Endothelial cell of umbilical vein (primary cell): ENCODE measurements around the gene PON1. TPM values are rescaled to one million over a fixed set of nuclear protein-coding genes. Genes with fewer than 3 reads are reported as not detected.

ENCODE experiments used
- BruUV-seq: library from RNA; stranded (reverse); fragments of 400-500 nt; replicated peaks from 2 replicates; lab custom pipeline; 2021; lab: Mats Ljungman, UMichigan
- CTCF ChIA-PET: fragments of 300-600, 350-600 bp; sonication (Branson Sonifier 250); formaldehyde crosslinking; loops from one replicate; lab custom pipeline; 2021; ENCODE audit warnings: antibody characterized with exemption, inconsistent platforms; lab: Charles Lee
- POLR2A ChIA-PET: fragments of 300-600, 350-600 bp; sonication (Branson Sonifier 250); formaldehyde crosslinking; loops from one replicate; lab custom pipeline; 2021; ENCODE audit warnings: antibody characterized with exemption, inconsistent platforms; lab: Charles Lee
- DNase-seq: peaks from one replicate; pipeline ENCODE4 v3.0.0-alpha.2; 2011; ENCODE audit warnings: low read depth, low spot score
- FAIRE-seq: peaks from 2 replicates; lab custom pipeline; 2011; peaks lifted over from hg19 to GRCh38; lab: Jason Lieb, UNC
- H2AFZ ChIP-seq: 2 replicates; pipeline ENCODE4 v1.6.0; 2012; ENCODE audit warnings: low read depth, low read length, control low read depth, inconsistent platforms
- H3K27ac ChIP-seq: 2 replicates; pipeline ENCODE4 v1.5.1; 2011; ENCODE audit warnings: low read depth, mild to moderate bottlenecking, control low read depth, low read length, moderate library complexity; ENCODE audit not compliant: insufficient read depth
- H3K27me3 ChIP-seq, 2 experiments: 2 replicates each; pipeline versions ENCODE4 v1.6.0 to v1.6.1; 2011; ENCODE audit warnings: low read length in 2 of 2, mixed read lengths in 1 of 2; ENCODE audit not compliant: control insufficient read depth in 2 of 2, insufficient read depth in 2 of 2
- H3K36me3 ChIP-seq, 2 experiments: 2 replicates in 1 of 2; 3 replicates in 1 of 2; pipeline ENCODE4 v1.5.1; 2011; ENCODE audit warnings: low read length in 2 of 2, mild to moderate bottlenecking in 1 of 2, moderate library complexity in 1 of 2; ENCODE audit not compliant: control insufficient read depth in 2 of 2, insufficient read depth in 2 of 2; ENCODE audit errors: extremely low read depth in 1 of 2
- H3K4me1 ChIP-seq: 3 replicates; pipeline ENCODE4 v1.5.1; 2011; ENCODE audit warnings: mild to moderate bottlenecking, low read length; ENCODE audit not compliant: control insufficient read depth, insufficient read depth; ENCODE audit errors: extremely low read depth
- H3K4me2 ChIP-seq: 2 replicates; pipeline ENCODE4 v1.6.1; 2011; ENCODE audit warnings: low read length, control low read depth, mixed read lengths; ENCODE audit not compliant: insufficient read depth
- H3K4me3 ChIP-seq, 3 experiments: fragments of 200-600 bp in 1 of 3; sonication (generic), shearing (Covaris generic) in 1 of 3; replicated peaks in 1 of 3; 2 replicates each; pipeline ENCODE4 v1.5.1; 2011 to 2016; ENCODE audit warnings: control low read depth in 3 of 3, low read length in 3 of 3, mild to moderate bottlenecking in 2 of 3, inconsistent platforms in 1 of 3, low read depth in 1 of 3, moderate library complexity in 1 of 3; ENCODE audit not compliant: insufficient read depth in 1 of 3
- H3K79me2 ChIP-seq: 2 replicates; pipeline ENCODE4 v1.6.0; 2012; ENCODE audit warnings: low read length, inconsistent platforms; ENCODE audit not compliant: control insufficient read depth, insufficient read depth
- H3K9ac ChIP-seq: replicated peaks from 2 replicates; pipeline ENCODE3; 2011; ENCODE audit warnings: low read length, control low read depth; ENCODE audit not compliant: insufficient read depth; ENCODE audit errors: extremely low read depth
- H3K9me1 ChIP-seq: replicated peaks from 3 replicates; pipeline ENCODE4 v1.6.0; 2011; ENCODE audit warnings: mild to moderate bottlenecking, low read length; ENCODE audit not compliant: control insufficient read depth, insufficient read depth; ENCODE audit errors: extremely low read depth
- H3K9me3 ChIP-seq: replicated peaks from 2 replicates; pipeline ENCODE4 v1.5.1; 2012; ENCODE audit warnings: low read length, inconsistent platforms; ENCODE audit not compliant: control insufficient read depth, insufficient read depth
- H4K20me1 ChIP-seq: replicated peaks from 2 replicates; pipeline ENCODE3; 2011; ENCODE audit warnings: mild to moderate bottlenecking, low read length; ENCODE audit not compliant: control insufficient read depth, insufficient read depth; ENCODE audit errors: extremely low read depth
- EZH2 ChIP-seq: IDR thresholded peaks from 2 replicates; pipeline ENCODE4 v1.6.1; 2012; ENCODE audit warnings: borderline replicate concordance, low read depth, mild to moderate bottlenecking, moderate library complexity, low read length, inconsistent platforms; ENCODE audit not compliant: severe bottlenecking
- FOS ChIP-seq: IDR thresholded peaks from 2 replicates; pipeline ENCODE4 v1.6.1; 2011; ENCODE audit warnings: mild to moderate bottlenecking, low read length, moderate library complexity, borderline replicate concordance; ENCODE audit not compliant: insufficient read depth
- GATA2 ChIP-seq: IDR thresholded peaks from 2 replicates; pipeline ENCODE4 v1.7.0; 2011; ENCODE audit warnings: low read depth, mild to moderate bottlenecking, moderate library complexity, mixed read lengths, low read length; ENCODE audit not compliant: insufficient read length, insufficient read depth
- JUN ChIP-seq: IDR thresholded peaks from 2 replicates; pipeline ENCODE4 v1.6.1; 2011; ENCODE audit warnings: borderline replicate concordance, low read depth; ENCODE audit not compliant: insufficient read length, insufficient read depth
- MYC ChIP-seq: IDR thresholded peaks from one replicate; pipeline ENCODE4 v1.6.1; 2011; ENCODE audit warnings: mild to moderate bottlenecking, low read depth, low read length
- POLR2A ChIP-seq: IDR thresholded peaks from 2 replicates; pipeline ENCODE4 v1.6.1; 2012; ENCODE audit warnings: low read depth, mild to moderate bottlenecking, control low read depth, low read length
- POLR2AphosphoS5 ChIP-seq: IDR thresholded peaks from 2 replicates; pipeline ENCODE4 v1.6.1; 2012; ENCODE audit warnings: low read depth, mild to moderate bottlenecking, control low read depth, low read length, moderate library complexity; ENCODE audit not compliant: insufficient read depth
- dilution Hi-C: fragments of 300-500 bp; cut with MboI; formaldehyde crosslinking; loops from one replicate; pipeline ENCODE4 v1.15.0; 2019; ENCODE audit warnings: low sequenced_read_pairs; ENCODE audit not compliant: extremely low pct_ligation_motif_present
- intact Hi-C: fragments of 100-400 bp; cut with micrococcal nuclease; formaldehyde crosslinking; loops from one replicate; pipeline ENCODE4 v1.10.0; 2022
- polyA plus RNA-seq, 4 experiments: library from polyadenylated mRNA; depleted of rRNA in 3 of 4; stranded (reverse) in 3 of 4; unstranded in 1 of 4; fragments of >200 nt; gene quantifications; 2 replicates each; pipeline versions ENCODE4 v1.2.1 to v1.2.3, GENCODE V29; 2011 to 2012; ENCODE audit warnings: missing spikeins in 1 of 4
- total RNA-seq: library from RNA; stranded (reverse); gene quantifications from 2 replicates; pipeline ENCODE4 v1.2.3, GENCODE V29; 2021
- TF ChIP-seq, protein P1 (sequence below), 2 donors: IDR thresholded peaks; 1 replicate in 1 of 2; 2 replicates in 1 of 2; pipeline ENCODE4 v1.5.1; 2011; ENCODE audit warnings: low read length in 2 of 2, mild to moderate bottlenecking in 2 of 2, moderate library complexity in 2 of 2, control low read depth in 1 of 2, inconsistent platforms in 1 of 2, low read depth in 1 of 2; ENCODE audit not compliant: insufficient read depth in 1 of 2; ENCODE audit errors: extremely low read depth in 1 of 2
- TF ChIP-seq, protein P2 (sequence below): IDR thresholded peaks from 2 replicates; pipeline ENCODE4 v1.6.1; 2011; ENCODE audit not compliant: insufficient read depth, insufficient read length

Gene PON1
- total and polyA plus RNA-seq, 2 donors (not counting 3 experiments of a cell fraction or from before 2014, with no cell fraction given), result not detected

DNA sequence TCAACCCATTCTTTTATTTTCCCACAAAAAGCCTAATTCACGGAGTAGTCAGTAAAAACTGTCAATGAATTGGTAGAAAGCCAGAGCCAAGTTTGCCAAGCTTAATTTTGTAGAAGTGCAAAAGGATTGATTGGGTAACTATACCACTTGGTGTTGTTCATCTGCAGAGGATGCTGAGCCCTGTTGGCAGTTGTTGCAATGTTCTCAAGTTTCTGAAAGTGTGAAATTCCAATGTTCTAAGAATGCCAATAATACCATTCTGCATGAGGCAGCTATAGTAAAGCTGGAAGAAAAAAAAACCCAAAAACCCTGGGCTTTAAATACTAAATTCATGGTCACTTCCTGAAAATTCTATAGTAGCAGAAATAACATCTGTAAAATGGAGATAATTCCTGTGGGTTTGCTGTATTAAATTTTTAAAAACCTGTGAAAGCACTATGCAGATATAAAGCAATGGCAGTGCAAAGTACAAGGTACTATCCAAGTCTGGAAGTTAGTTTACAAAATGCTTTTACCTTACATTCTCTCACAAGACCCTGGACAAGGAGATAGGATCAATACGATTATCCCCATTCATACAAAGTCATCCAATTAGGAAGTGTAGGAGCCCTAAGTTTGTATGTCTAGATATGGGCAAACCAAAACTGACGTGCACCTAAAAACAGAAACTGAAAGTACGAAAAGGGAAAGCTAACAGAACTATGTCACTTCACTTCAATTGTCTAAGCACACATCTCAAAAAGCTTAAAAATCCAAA, 6.0 kb upstream of the PON1 start:
- Histone ChIP-seq H3K79me2 (no peaks in the 10 kb centered on the region), H3K36me3 (no peaks in the 10 kb centered on the region), H2AFZ (peak overlapping the region; percentile 76), H3K4me2 (peak overlapping the region; percentile 71), H3K4me3 (peak overlapping the region; percentile 21 to 42 (median 24)), H3K27me3 (peaks cover 2% of the 10 kb centered on the region in 2 experiments), H3K9ac (no peak overlapping the region), H3K9me1 (no peaks in the 10 kb centered on the region), H3K4me1 (no peaks in the 10 kb centered on the region), H4K20me1 (no peaks in the 10 kb centered on the region), H3K27ac (no peak overlapping the region), H3K9me3 (no peaks in the 10 kb centered on the region)
- no peak for FAIRE-seq
- peak; percentile 34 for DNase-seq
- intact Hi-C loops (no loop called here), dilution Hi-C loops (no loop called here)
- no TSS peak for BruUV-seq
- ChIA-PET CTCF (interaction anchor here (0.9 to 1.4 kb wide), 2 partner anchors 21 to 181 kb away, joined by 4 read pairs; no protein-coding TSS in a partner anchor), POLR2A (no interaction called here)
- no peak for TF ChIP-seq POLR2AphosphoS5
- TF ChIP-seq POLR2A, result no peak
- TF ChIP-seq EZH2, result no peak
- TF ChIP-seq, protein P1, sequence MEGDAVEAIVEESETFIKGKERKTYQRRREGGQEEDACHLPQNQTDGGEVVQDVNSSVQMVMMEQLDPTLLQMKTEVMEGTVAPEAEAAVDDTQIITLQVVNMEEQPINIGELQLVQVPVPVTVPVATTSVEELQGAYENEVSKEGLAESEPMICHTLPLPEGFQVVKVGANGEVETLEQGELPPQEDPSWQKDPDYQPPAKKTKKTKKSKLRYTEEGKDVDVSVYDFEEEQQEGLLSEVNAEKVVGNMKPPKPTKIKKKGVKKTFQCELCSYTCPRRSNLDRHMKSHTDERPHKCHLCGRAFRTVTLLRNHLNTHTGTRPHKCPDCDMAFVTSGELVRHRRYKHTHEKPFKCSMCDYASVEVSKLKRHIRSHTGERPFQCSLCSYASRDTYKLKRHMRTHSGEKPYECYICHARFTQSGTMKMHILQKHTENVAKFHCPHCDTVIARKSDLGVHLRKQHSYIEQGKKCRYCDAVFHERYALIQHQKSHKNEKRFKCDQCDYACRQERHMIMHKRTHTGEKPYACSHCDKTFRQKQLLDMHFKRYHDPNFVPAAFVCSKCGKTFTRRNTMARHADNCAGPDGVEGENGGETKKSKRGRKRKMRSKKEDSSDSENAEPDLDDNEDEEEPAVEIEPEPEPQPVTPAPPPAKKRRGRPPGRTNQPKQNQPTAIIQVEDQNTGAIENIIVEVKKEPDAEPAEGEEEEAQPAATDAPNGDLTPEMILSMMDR (IDR thresholded peaks at IDR 0.05; ENCODE audit: extremely low read depth in 1 of 2, insufficient read depth in 1 of 2, low read depth in 1 of 2, low read length in 2 of 2), result no peak
- TF ChIP-seq GATA2, result no peak
- no peak for TF ChIP-seq MYC
- TF ChIP-seq JUN, result no peak
- TF ChIP-seq, protein P2, sequence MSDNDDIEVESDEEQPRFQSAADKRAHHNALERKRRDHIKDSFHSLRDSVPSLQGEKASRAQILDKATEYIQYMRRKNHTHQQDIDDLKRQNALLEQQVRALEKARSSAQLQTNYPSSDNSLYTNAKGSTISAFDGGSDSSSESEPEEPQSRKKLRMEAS, result no peak
- no peak for TF ChIP-seq FOS
